ENCODE data around the gene CDH1.
A peak's percentile ranks its signal among the peaks of the same experiment; 100 is the strongest.
"Not testable (repeated sequence)": the region's sequence is repeated elsewhere in the genome, so short reads cannot be mapped to it uniquely, and the experiment has no call there.

Gene CDH1

GRCh38 chr16:68782198-68783174 lies 45.4 kb downstream of the CDH1 start:
- Histone ChIP-seq H3K4me1 (ENCODE audit: control insufficient read depth in 1 of 2, insufficient read depth in 2 of 2, low read length in 2 of 2) (peaks cover 0 to 13% of the 10 kb centered on the region in 2 donors), H3K27me3 (ENCODE audit: low read depth, low read length) (no peaks in the 10 kb centered on the region), H3K36me3 (ENCODE audit: control insufficient read depth in 1 of 2, insufficient read depth in 2 of 2, low read length in 2 of 2) (no peaks in the 10 kb centered on the region), H3K27ac (ENCODE audit: low read length) (no peak overlapping the region), H3K9me3 (ENCODE audit: control insufficient read depth in 1 of 2, low read length in 2 of 2) (no peaks in the 10 kb centered on the region), H3K4me3 (ENCODE audit: low read depth in 1 of 2, low read length in 2 of 2) (no peak overlapping the region)

- Histone ChIP-seq H3K4me1 (ENCODE audit: control insufficient read depth in 1 of 2, insufficient read depth in 2 of 2, low read length in 2 of 2) (peaks cover 0 to 19% of the 10 kb centered on the region in 2 donors), H3K36me3 (ENCODE audit: control insufficient read depth in 1 of 2, insufficient read depth in 2 of 2, low read length in 2 of 2) (no peaks in the 10 kb centered on the region), H3K27ac (ENCODE audit: low read length) (no peak overlapping the region), H3K9me3 (ENCODE audit: control insufficient read depth in 1 of 2, low read length in 2 of 2) (no peaks in the 10 kb centered on the region), H3K4me3 (ENCODE audit: low read depth in 1 of 2, low read length in 2 of 2) (no peak overlapping the region), H3K27me3 (ENCODE audit: low read depth, low read length) (no peaks in the 10 kb centered on the region)
Observed at GRCh38 chr16:68784226-68784625, 47.1 kb downstream of the CDH1 start.

DNA sequence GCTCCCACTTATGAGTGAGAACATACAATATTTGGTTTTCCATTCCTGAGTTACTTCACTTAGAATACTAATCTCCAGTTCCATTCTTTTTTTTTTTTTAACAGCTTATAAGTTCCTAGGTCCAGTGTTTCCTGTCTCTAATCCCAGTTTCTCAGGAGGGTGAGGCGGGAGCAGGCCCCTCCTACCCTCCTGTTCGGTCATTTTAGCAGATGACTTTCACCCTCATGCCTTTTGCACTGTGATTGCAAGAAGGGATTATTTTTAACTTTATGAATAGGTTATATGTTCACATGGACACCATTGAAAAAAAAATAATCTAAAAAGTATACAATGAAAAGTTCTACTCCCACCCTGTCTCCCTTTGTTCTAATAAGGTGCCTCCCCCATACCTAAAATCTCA lies 47.6 kb downstream of the CDH1 start:
- no peaks in the 10 kb centered on the region for H3K36me3 ChIP-seq (ENCODE audit: control insufficient read depth in 1 of 2, insufficient read depth in 2 of 2, low read length in 2 of 2)
- H3K4me3 ChIP-seq (ENCODE audit: low read depth in 1 of 2, low read length in 2 of 2) = no peak overlapping the region
- peaks cover 0 to 20% of the 10 kb centered on the region in 2 donors for H3K4me1 ChIP-seq (ENCODE audit: control insufficient read depth in 1 of 2, insufficient read depth in 2 of 2, low read length in 2 of 2)
- no peaks in the 10 kb centered on the region for H3K27me3 ChIP-seq (ENCODE audit: low read depth, low read length)
- H3K27ac ChIP-seq (ENCODE audit: low read length) = no peak overlapping the region
- no peaks in the 10 kb centered on the region for H3K9me3 ChIP-seq (ENCODE audit: control insufficient read depth in 1 of 2, low read length in 2 of 2)

GRCh38 chr16:68785715-68786114 lies 48.6 kb downstream of the CDH1 start:
- H3K4me1 ChIP-seq (ENCODE audit: control insufficient read depth in 1 of 2, insufficient read depth in 2 of 2, low read length in 2 of 2) = peaks cover 0 to 23% of the 10 kb centered on the region in 2 donors
- no peak overlapping the region for H3K27ac ChIP-seq (ENCODE audit: low read length)
- no peak overlapping the region for H3K4me3 ChIP-seq (ENCODE audit: low read depth in 1 of 2, low read length in 2 of 2)
- H3K9me3 ChIP-seq (ENCODE audit: control insufficient read depth in 1 of 2, low read length in 2 of 2) = no peaks in the 10 kb centered on the region
- H3K27me3 ChIP-seq (ENCODE audit: low read depth, low read length) = no peaks in the 10 kb centered on the region
- no peaks in the 10 kb centered on the region for H3K36me3 ChIP-seq (ENCODE audit: control insufficient read depth in 1 of 2, insufficient read depth in 2 of 2, low read length in 2 of 2)

GRCh38 chr16:68786685-68787418 lies 49.8 kb downstream of the CDH1 start:
- H3K36me3 ChIP-seq (ENCODE audit: control insufficient read depth in 1 of 2, insufficient read depth in 2 of 2, low read length in 2 of 2) = no peaks in the 10 kb centered on the region
- no peak overlapping the region for H3K27ac ChIP-seq (ENCODE audit: low read length)
- H3K9me3 ChIP-seq (ENCODE audit: control insufficient read depth in 1 of 2, low read length in 2 of 2) = no peaks in the 10 kb centered on the region
- H3K4me3 ChIP-seq (ENCODE audit: low read depth in 1 of 2, low read length in 2 of 2) = no peak overlapping the region
- no peaks in the 10 kb centered on the region for H3K27me3 ChIP-seq (ENCODE audit: low read depth, low read length)
- H3K4me1 ChIP-seq (ENCODE audit: control insufficient read depth in 1 of 2, insufficient read depth in 2 of 2, low read length in 2 of 2) = peaks cover 0 to 23% of the 10 kb centered on the region in 2 donors

DNA sequence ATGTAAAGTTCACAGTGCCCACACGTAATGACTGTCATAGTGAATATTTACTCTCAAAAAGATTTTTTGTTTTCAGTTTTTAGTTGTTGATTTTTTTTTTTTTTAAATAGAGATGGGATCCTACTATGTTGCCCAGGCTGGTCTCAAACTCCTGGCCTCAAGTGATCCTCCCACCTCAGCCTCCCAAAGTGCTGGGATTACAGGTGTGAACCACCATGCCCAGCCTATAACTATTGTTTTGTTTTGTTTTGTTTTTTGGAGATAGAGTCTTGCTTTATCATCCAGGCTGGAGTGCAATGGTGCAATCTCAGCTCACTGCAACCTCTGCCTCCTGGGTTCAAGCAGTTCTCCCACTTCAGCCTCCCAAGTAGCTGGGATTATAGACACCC lies 50.3 kb downstream of the CDH1 start:
- peaks cover 0 to 23% of the 10 kb centered on the region in 2 donors for H3K4me1 ChIP-seq (ENCODE audit: control insufficient read depth in 1 of 2, insufficient read depth in 2 of 2, low read length in 2 of 2)
- H3K36me3 ChIP-seq (ENCODE audit: control insufficient read depth in 1 of 2, insufficient read depth in 2 of 2, low read length in 2 of 2); H3K9me3 ChIP-seq (ENCODE audit: control insufficient read depth in 1 of 2, low read length in 2 of 2); H3K4me3 ChIP-seq (ENCODE audit: low read depth in 1 of 2, low read length in 2 of 2); H3K27ac ChIP-seq (ENCODE audit: low read length); H3K27me3 ChIP-seq (ENCODE audit: low read depth, low read length): not testable (repeated sequence)

DNA sequence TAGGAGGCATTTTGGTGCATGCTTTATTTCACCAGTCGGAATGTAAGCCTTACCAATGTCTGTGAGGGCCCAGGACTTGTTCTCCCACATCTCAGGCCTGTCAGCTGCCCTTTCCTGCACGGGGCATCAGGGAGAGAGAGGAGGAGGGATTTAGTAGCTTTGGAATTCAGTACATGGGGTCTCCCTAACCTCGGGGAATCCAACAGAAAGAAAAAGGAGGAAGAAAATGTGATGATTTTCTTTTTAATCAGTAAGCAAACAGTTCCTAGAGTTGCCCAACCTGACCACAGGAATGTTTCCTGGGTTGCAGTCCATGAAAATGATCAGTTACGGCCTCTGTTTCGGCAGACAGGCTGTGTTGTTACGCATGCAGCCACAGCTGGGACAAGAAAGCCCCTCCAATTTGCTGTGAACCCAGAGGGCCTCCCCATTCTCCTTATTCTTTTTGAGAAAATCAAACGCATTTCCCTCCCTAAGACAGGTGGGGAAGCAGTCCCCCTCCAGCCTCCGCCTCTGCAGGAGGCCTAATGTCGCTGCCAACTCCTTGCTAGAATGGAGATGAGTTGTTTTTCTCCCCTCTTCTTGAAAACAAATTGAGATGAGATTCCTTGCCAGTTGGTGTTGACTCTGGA lies 53.2 kb downstream of the CDH1 start:
- Histone ChIP-seq H3K4me3 (ENCODE audit: low read depth in 1 of 2, low read length in 2 of 2) (no peak overlapping the region), H3K27ac (ENCODE audit: low read length) (peak overlapping the region; percentile 1), H3K36me3 (ENCODE audit: control insufficient read depth in 1 of 2, insufficient read depth in 2 of 2, low read length in 2 of 2) (no peaks in the 10 kb centered on the region), H3K9me3 (ENCODE audit: control insufficient read depth in 1 of 2, low read length in 2 of 2) (no peaks in the 10 kb centered on the region), H3K4me1 (ENCODE audit: control insufficient read depth in 1 of 2, insufficient read depth in 2 of 2, low read length in 2 of 2) (peaks cover 0 to 23% of the 10 kb centered on the region in 2 donors), H3K27me3 (ENCODE audit: low read depth, low read length) (no peaks in the 10 kb centered on the region)

GRCh38 chr16:68790944-68791343 lies 53.9 kb downstream of the CDH1 start:
- H3K27me3 ChIP-seq (ENCODE audit: low read depth, low read length) = no peaks in the 10 kb centered on the region
- H3K4me1 ChIP-seq (ENCODE audit: control insufficient read depth in 1 of 2, insufficient read depth in 2 of 2, low read length in 2 of 2) = peaks cover 0 to 23% of the 10 kb centered on the region in 2 donors
- peak overlapping the region; percentile 1 for H3K27ac ChIP-seq (ENCODE audit: low read length)
- no peak overlapping the region for H3K4me3 ChIP-seq (ENCODE audit: low read depth in 1 of 2, low read length in 2 of 2)
- no peaks in the 10 kb centered on the region for H3K9me3 ChIP-seq (ENCODE audit: control insufficient read depth in 1 of 2, low read length in 2 of 2)
- no peaks in the 10 kb centered on the region for H3K36me3 ChIP-seq (ENCODE audit: control insufficient read depth in 1 of 2, insufficient read depth in 2 of 2, low read length in 2 of 2)

- peak overlapping the region; percentile 18 for H3K27ac ChIP-seq (ENCODE audit: low read length)
- no peak overlapping the region for H3K4me3 ChIP-seq (ENCODE audit: low read depth in 1 of 2, low read length in 2 of 2)
- H3K27me3 ChIP-seq (ENCODE audit: low read depth, low read length) = no peaks in the 10 kb centered on the region
- H3K4me1 ChIP-seq (ENCODE audit: control insufficient read depth in 1 of 2, insufficient read depth in 2 of 2, low read length in 2 of 2) = peaks cover 0 to 10% of the 10 kb centered on the region in 2 donors
- H3K36me3 ChIP-seq (ENCODE audit: control insufficient read depth in 1 of 2, insufficient read depth in 2 of 2, low read length in 2 of 2) = no peaks in the 10 kb centered on the region
- H3K9me3 ChIP-seq (ENCODE audit: control insufficient read depth in 1 of 2, low read length in 2 of 2) = no peaks in the 10 kb centered on the region
Observed at GRCh38 chr16:68792465-68793324, 55.6 kb downstream of the CDH1 start.

DNA sequence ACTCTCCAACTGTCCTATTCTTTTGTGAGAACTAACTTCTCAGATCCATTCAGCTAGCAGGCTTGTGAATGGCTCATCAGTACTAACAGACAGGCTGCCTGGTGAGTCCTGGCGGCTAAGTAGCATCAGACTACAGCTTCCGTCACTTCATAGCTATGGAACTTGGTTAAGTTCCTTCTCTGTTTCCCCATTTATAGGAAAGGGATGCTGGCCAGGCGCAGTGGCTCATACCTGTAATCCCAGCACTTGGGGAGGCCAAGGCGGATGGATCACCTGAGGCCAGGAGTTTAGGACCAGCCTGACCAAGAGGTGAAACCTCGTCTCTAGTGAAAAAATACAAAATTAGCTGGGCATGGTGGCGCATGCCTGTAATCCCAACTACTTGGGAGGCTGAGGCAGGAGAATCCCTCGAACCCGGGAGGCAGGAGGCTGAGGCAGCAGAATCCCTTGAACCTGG lies 56.3 kb downstream of the CDH1 start:
- Histone ChIP-seq H3K4me3 (ENCODE audit: low read depth in 1 of 2, low read length in 2 of 2) (no peak overlapping the region), H3K9me3 (ENCODE audit: control insufficient read depth in 1 of 2, low read length in 2 of 2) (no peaks in the 10 kb centered on the region), H3K27me3 (ENCODE audit: low read depth, low read length) (no peaks in the 10 kb centered on the region), H3K4me1 (ENCODE audit: control insufficient read depth in 1 of 2, insufficient read depth in 2 of 2, low read length in 2 of 2) (peaks cover 0 to 6% of the 10 kb centered on the region in 2 donors), H3K27ac (ENCODE audit: low read length) (peak overlapping the region; percentile 18), H3K36me3 (ENCODE audit: control insufficient read depth in 1 of 2, insufficient read depth in 2 of 2, low read length in 2 of 2) (no peaks in the 10 kb centered on the region)
